ACHN (cell line): ENCODE measurements around the gene CRTC3.

Source experiments
- DNase-seq: peaks from one replicate; pipeline ENCODE4 v3.0.0-alpha.2; 2015
- in situ Hi-C: cut with HindIII; loops from 2 replicates; pipeline ENCODE4 v1.10.0; 2017; ENCODE audit warnings: low sequenced_read_pairs, low pct_ligation_motif_present, low pct_unique_long_range_greater_than_20kb

The CRTC3 gene

DNA sequence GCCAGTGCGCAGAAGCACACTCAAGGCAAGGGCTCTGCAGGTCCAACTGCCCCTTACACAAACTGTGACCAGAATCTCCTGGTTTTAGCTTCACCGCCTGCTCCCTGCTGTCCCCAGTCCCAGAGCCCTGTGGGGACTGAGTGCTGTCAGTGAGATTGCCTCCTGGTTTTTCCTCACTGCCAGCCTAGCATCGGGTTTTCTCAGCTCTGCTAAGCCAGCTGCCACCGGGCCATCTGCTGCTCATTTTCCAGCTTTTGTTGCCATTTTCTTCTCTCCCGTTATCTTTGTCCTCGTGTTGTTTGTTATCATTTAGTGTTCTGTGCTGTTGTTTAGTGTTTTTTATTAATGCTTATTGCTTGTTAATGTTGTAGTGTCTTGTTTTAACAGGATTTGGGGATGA, 108.0 kb downstream of the CRTC3 start:
- in situ Hi-C loops: no loop called here
- no peak for DNase-seq

DNA sequence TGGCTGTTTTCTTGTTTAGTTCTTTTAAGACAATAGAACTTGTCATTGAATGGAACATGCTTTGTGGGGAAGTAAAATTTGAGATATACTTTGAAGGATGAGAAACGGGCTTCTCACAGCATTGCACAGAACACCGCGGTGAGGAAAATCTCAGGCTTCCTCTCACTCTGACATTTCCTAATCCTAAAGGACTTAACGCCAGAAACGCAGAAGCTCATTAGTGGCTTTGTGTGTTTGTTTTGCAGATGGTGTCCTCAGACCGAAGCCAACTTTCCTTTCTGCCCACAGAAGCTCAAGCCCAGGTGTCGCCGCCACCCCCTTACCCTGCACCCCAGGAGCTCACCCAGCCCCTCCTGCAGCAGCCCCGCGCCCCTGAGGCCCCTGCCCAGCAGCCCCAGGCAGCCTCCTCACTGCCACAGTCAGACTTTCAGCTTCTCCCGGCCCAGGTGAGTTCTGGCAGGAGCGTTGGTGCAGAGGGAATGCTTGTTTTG, 108.5 kb downstream of the CRTC3 start:
- DNase-seq: no peak
- in situ Hi-C loops: no loop called here

DNA sequence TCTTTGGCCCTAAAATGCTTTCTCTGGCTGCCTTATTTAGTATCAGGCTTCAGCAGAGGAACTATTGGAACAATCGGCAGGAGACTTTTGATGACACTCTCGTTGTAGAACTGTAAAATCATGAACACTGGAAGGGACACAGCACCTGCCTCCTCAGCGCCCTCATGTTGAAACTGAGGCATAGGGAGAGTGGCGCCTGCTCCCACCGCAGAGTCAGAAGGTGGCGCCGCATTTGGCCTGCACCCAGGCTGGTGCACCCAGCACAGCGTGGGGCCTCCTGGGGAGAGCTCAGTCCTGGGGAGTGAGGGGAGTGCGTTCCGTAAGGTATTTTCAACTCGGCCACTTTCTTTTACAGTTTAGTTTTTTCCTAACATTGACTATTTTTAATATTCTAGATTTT, 109.2 kb downstream of the CRTC3 start:
- in situ Hi-C loops: no loop called here
- DNase-seq: no peak

DNA sequence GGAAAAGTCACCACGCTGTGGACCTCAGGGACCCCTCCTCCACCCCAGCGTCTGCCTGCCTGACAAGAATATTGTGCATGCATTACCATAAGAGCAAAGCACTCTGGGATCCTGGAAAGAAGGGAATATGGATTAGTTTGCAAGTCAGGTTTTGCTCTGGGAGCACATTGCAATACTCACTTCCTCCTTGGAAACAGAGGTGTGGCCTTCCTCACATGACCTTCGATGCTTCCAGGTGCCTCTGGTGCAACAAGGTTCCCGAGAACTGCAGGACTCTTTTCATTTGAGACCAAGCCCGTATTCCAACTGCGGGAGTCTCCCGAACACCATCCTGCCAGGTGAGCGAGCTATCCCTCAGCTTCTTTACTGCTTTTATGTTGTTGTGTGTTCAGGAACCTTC, 111.1 kb downstream of the CRTC3 start:
- no peak for DNase-seq
- in situ Hi-C loops: no loop called here

DNA sequence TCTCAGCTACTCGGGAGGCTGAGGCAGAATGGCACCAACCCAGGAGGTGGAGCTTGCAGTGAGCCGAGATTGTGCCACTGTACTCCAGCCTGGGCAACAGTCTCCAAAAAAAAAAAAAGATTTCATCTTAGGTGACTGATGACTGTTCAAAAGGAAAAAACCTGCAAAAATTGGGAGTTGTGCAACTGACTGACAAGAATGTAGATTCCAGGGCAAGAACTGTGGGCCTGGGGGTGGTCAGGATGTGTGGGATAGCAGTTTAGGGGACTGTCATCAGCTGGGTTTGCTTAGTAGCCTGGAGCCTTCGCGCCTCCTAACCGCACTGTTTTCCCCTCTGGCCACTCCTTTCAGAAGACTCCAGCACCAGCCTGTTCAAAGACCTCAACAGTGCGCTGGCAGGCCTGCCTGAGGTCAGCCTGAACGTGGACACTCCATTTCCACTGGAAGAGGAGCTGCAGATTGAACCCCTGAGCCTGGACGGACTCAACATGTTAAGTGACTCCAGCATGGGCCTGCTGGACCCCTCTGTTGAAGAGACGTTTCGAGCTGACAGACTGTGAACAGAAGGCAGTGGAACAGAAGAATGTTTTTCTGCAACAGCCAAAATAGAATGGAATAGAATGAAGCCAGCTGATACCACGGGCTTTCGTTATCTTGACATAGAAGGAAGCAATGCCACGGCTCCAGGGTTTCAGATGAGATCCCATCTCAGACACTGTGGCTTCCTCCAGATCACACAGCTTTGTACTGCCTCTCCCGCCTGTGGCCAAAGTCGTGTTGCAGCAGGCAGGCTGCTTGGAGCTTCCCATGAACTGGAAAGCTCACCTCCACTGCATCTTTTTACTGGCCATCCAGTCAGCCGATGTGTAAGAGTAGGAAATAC, 112.1 kb downstream of the CRTC3 start:
- DNase-seq: no peak
- in situ Hi-C loops: no loop called here

DNA sequence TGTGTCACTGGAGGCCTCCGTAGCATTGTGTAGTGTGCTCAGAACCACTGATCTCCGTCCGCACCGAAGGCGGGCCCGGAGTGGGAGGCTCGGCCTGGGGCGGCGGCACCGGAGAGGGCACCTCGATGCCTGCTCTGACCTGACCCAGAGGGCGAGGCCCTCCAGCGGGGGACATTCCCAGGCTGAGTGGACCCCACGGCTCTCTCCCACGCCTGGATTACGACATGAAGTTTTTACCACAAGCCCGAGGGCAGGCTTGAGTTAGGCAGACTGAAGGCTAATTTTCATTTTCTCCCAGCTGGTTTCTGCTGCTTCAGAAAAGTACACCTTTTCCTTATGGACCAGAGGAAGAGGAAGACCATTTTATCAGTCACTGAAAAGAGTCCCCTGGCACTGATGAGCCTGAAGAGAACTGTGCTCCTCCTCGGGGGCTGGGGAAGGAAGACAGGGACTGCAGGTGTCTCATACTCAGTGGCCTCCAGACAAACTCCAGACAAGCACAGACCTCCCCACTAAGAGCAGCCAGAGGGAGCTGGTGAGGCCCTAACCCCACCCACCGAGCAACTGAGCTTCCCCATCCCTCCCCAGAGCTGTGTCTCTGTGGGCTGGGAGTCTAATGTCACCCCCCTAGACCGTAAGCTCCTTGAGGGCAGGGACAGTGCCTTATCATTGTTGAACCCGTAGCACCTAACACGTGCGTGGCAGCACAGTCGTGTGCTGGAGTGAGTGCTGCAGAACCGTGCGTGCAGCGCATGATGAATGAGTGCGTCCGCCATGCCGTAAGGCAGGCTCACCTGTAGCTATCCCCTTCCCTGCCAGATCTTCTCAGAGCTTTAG, 113.0 kb downstream of the CRTC3 start:
- DNase-seq: no peak
- in situ Hi-C loops: no loop called here

DNA sequence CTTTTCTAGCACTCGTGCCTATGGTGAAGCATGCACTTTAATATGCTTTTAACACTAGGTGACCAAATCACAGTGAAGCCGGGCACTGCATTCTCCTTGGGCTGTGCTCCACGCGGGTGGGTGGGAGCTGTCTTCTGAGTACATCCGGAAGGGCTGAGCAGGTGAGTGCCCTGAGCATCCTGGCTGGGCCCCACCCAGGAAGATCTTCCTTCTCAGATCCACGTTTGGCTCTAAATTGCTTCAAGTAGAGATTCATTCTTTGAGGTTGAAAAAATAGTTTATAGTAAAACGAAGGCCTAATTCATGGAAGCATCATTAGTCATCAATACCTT, 113.5 kb downstream of the CRTC3 start:
- in situ Hi-C loops: no loop called here
- DNase-seq: no peak

DNA sequence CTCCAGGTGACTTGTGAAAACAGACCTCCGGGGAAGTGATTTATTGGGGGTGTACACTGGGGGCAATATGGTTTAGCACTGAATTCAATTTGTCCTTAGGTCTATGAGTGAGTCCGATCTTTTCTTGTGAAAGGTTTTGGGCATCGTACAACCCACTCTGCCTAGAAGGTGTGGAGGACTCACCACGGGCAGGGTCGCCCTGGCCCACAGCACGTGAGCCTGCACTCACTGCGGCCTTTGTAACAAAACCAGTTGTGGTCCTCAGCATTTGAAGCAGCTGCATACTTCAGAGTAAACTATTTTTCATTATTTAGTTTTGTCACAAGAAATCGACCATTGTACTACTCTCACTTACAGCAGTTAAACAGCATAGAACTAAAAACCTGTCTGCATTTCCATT, 114.8 kb downstream of the CRTC3 start:
- in situ Hi-C loops: no loop called here
- DNase-seq: no peak

DNA sequence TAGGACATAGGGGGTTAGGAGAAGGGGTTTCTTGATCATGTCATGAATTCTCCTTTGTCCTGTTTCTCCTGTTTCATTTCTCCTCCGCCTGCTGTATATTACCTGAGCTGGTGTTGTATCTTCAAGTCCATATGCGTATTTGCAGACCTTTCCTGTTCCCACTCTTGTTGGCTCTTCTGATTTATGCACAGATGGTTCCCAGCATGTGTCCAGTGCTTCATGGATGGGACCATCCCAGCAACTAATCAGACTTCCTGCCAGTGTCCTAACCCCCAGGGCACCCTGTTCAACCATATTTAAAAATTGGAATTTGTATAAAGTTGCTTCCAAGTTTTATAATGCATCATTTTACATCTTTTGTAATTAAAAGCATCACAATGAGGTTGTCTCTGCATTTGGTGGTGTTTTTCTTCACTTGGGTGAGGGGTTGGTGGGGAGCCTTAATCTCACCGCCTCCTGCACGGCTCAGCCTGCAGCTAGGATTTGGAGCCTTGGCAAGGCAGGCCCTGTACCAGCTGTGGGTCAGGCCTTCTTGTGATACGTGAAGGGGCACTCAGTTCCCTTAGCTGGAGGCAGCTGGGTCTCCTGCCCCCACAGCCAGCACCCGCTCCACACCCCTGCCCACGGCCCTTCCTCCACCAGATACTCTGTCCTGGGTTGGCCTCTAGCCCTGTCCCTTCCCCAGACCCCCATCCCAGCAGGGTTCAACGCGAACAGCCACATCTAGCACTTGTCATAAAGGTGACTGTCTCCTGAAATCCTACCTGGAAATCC, 115.4 kb downstream of the CRTC3 start:
- DNase-seq: no peak
- in situ Hi-C loops: no loop called here

DNA sequence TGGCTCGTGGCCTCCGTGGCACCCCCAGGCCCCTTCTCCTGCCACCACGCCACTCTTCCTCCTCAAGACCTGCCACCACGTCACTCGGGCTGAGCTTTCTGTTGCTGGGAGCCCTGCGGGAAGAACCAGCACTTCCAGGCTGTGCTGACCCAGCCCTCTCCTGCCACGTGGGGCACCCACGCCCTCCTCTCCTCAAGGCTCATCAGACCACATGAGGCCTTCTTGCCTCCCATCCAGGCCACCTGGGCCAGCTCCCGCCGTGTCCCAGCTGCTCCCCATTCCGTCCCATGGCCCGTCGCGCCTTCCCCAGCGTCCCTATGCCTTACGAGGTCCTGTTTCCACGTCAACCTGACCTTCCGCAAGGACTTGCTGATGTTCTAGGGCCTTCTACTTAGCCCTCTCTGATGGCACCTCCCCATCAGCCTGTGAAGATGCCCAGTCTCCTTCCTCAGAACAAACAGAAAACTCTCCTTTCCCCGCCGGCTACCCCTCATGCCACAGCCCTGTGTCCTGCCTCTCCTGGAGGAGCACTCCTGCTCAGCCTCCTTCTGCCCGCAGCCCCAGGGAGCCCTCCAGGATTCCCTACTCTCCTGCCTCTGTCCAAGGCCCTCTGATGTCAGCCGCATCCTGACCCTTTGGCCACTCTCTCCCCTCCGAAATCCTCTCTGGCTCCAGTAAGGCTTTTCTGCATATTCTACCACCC, 116.3 kb downstream of the CRTC3 start:
- in situ Hi-C loops: no loop called here

DNA sequence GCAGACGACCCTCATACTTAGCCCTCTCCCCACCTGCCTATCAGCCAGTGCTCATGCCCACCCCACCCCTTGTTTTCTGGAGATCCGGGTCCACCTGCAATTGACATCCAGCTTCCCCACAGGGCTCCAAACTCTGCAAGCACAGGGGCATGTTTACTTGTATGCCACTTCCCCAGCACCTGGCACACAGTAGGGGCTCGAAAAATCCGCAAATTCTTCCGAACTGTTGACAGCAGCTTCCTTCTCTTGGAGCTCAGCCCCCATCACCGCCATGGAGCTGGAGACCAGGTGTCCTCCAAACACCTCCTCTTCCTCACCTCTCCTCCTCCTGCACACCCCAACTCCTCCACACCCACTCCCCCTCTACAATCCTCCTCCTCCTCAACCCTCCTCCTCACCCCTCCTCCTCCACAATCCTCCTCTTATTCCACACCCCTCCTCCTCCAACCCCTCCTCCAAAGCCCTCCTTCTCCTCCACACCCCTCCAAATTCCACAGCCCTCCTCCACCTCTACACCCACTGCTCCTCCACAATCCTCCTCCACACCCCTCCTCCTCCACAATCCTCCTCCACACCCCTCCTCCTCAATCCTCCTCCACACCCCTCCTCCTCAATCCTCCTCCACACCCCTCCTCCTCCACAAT, 117.1 kb downstream of the CRTC3 start:
- no peak for DNase-seq
- in situ Hi-C loops: no loop called here

More for the DNA sequence above, 116.3 kb downstream of the CRTC3 start:
- DNase-seq: no peak

DNA sequence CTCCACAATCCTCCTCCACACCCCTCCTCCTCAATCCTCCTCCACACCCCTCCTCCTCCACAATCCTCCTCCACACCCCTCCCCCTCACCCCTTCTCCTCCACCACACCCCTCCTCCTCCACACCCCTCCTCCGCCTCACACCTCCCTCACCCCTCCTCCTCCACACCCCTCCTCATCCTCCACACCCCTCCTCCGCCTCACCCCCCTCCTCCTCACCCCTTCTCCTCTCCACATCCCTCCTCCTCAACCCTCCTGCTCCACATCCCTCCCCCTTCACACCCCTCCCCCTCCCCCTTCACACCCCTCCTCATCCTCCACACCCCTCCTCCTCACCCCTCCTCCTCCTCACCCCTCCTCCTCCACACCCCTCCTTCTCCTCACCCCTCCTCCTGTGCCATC, 117.6 kb downstream of the CRTC3 start:
- in situ Hi-C loops: no loop called here
- DNase-seq: no peak

DNA sequence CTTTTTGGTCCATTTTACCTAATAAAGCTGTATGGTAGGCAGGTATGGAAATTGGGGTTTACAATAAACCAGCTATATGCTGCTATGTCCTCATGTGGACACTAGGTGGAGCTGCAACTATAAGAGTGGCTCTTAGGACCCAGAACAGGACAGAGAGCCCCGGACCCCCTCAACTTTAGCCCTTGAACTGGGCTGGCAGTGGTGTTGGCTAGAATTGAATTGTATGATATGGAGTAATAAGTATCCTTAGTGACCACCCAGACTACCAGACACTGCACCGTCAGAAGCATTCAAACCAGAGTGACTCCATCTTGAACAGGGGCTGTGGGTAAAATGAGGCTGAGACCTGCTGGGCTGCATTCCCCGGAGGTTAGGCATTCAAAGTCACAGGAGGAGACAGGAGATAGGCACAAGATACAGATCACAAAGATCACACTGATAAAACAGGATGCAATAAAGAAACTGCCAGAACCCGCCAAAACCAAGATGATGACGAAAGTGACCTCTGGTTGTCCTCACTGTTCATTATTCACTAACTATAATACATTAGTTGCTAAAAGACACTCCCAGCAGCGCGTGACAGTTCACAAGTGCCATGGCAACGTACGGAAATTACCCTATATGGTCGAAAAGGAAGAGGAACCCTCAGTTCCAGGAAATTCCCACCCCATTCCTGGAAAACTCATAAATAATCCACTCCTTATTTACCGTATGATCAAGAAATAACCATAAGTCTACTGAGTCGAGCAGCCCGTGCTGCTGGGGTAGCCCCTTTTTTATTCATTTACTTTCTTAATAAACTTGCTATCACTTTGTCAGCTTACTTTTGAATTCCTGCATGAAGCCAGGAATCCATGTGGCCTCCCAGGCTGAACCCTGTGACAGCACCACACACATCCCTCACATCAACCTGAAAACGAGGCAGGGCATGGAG, 118.7 kb downstream of the CRTC3 start:
- in situ Hi-C loops: no loop called here
- DNase-seq: peak; percentile 59

DNA sequence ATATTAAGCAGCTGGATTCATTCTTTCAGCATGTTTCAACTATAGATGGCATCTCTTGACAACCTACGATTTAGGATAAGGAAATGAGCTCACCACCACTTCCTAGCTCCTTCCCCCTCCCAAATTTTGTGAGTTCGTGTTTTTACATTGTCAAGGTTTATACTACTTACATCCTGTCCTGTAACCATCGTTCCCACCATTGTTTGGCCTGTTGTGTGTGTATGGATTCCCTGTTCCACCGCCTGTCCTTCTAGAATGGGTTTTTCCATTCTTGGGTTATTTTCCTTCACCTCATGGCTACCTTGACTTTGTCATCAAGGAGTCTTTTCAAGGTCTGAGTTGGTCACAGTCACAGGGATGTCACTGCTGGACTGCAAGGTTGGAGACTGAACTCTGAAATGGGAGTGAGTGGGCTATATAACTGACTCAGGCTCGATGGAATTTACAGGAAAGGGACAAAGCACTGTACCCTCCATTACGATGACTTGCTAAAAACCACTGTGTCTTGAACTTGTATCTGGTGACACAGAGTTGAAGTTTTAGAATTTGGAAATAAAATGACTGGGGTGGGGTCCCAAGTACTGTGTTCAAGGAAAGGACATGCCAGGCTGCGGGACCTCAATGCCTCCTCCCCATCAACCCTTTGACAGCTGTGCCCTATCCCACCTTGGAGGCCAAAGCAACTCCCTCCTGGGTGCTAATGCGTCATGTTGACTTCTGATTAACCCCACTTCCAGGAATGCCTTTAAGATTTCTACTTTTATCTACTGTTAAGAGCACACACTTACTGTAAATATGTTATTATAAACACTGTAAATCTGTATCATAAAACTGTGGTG, 120.6 kb downstream of the CRTC3 start:
- no peak for DNase-seq

DNA sequence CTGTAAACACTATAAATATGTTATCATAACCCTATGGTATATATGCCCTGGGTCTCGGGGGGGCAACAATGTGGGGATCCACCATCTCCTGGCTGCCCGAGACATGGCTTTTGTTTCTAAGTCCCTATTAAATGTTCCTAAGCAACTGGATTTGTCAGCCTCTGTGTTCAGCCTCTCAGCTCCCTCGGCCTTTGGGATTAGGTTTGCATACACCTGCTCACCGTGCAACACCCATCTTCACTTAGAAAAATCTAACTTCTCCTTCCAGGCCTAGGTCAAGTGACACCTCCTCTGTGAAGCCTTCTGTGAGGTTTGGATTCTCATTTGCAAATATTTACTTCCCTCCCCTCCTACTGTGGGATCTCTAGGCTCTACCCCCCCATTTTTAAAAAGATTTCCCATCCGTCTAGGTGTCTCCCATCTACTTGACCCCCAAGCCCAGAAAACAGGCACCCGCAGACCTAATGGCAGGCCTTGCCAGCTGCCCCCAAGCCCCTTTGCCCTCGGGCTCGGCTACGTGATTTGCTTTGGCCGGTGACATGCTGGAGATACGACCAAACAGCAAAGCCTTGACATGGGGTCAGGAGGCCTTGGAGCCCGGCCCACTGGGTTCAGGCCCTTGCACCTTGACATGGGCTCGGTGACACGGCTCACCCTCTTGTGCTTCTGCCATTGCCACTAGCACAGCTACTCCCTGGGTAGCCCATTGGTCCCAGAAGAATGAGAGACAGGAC, 121.4 kb downstream of the CRTC3 start:
- in situ Hi-C loops: no loop called here
- DNase-seq: no peak

More for the DNA sequence above, 120.6 kb downstream of the CRTC3 start:
- in situ Hi-C loops: no loop called here
